ENCODE measurements around the gene SP140L. TPM values are rescaled to one million over a fixed set of nuclear protein-coding genes. Genes with fewer than 3 reads are reported as not detected.
"Not testable (repeated sequence)": the region's sequence is repeated elsewhere in the genome, so short reads cannot be mapped to it uniquely, and the experiment has no call there.

The SP140L gene
- total RNA-seq, 1 experiment from 2014 or later = 3.7 TPM

DNA sequence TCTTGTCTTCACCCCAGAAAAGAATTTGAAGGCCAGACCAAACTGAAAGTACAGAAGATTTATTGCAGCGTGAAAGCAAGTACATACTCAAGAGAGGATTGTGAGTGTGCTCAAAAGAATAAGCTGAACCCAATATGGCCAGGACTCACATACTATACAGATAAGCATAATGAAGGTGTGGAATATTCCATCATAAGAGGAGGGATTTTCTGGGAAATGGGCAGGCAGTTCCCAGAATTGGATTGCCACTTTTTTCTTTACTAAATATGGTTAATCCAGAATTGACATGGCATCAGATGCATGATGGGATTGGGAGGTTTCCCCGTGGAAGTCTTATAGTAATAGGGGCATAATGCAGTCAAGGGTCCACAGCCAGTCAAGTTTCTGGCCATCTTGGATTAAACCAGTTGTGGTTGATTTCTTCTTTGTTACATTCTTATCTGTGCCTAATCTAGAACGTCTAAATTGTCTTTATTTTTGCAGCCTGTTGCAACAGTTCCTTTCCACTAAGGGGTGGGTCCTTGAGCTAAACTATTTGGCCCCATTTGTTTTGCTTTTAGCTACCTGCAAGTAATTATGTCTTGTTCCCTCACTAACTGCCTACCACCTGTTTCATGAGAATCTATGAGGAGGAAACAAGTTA is 9.0 kb downstream of the SP140L start:
- H3K36me3 ChIP-seq = no peaks in the 10 kb centered on the region
- no peak overlapping the region for H3K27ac ChIP-seq
- peaks cover 2% of the 10 kb centered on the region; the same call in 1 of the 2 replicates for H3K9me3 ChIP-seq (replicated peaks)
- H3K4me3 ChIP-seq = no peak overlapping the region
- DNase-seq = no peak
- H3K4me1 ChIP-seq = 0 out of 2 replicates have a peak, but pooled peaks cover under 1% of the 10 kb centered on the region
- H3K27me3 ChIP-seq = no peaks in the 10 kb centered on the region

DNA sequence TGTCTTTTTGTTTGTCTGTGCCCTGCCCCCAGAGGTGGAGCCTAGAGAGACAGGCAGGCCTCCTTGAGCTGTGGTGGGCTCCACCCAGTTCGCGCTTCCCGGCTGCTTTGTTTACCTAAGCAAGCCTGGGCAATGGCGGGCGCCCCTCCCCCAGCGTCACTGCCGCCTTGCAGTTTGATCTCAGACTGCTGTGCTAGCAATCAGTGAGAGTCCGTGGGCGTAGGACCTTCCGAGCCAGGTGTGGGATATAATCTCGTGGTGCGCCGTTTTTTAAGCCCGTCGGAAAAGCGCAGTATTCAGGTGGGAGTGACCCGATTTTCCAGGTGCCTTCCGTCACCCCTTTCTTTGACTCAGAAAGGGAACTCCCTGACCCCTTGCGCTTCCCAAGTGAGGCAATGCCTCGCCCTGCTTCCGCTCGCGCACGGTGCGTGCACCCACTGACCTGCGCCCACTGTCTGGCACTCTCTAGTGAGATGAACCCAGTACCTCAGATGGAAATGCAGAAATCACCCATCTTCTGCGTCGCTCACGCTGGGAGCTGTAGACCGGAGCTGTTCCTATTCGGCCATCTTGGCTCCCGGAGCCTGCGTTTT is 15.0 kb downstream of the SP140L start:
- H3K27me3 ChIP-seq; H3K9me3 ChIP-seq (replicated peaks); H3K36me3 ChIP-seq; H3K4me3 ChIP-seq; DNase-seq; H3K27ac ChIP-seq; H3K4me1 ChIP-seq: not testable (repeated sequence)

- not testable (repeated sequence) for H3K27ac ChIP-seq; H3K9me3 ChIP-seq (replicated peaks); H3K27me3 ChIP-seq; DNase-seq; H3K4me1 ChIP-seq; H3K4me3 ChIP-seq; H3K36me3 ChIP-seq
Observed at GRCh38 chr2:230343041-230343624, 16.1 kb downstream of the SP140L start.

DNA sequence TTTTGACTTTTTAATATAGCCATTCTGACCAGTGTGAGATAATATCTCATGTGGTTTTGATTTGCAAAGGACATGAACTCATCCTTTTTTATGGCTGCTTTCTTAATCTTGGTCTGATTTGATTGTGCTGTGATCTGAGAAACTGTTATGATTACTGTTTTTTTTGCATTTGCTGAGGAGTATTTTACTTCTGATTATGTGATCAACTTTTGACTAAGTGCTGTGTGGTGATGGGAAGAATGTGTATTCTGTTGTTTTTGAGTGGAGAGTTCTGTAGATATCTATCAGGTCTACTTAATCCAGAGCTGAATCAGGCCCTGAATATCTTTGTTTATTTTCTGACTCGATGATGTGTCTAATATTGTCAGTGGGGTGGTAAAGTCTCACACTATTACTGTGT is 16.8 kb downstream of the SP140L start:
- no peaks in the 10 kb centered on the region for H3K27me3 ChIP-seq
- no peak for DNase-seq
- H3K4me1 ChIP-seq = no peaks in the 10 kb centered on the region
- no peaks in the 10 kb centered on the region for H3K36me3 ChIP-seq
- no peak overlapping the region for H3K27ac ChIP-seq
- H3K9me3 ChIP-seq (replicated peaks) = no peaks in the 10 kb centered on the region
- H3K4me3 ChIP-seq = no peak overlapping the region

GRCh38 chr2:230346465-230346864 is 19.5 kb downstream of the SP140L start:
- Histone ChIP-seq H3K27me3 (no peaks in the 10 kb centered on the region), H3K27ac (no peak overlapping the region), H3K4me3 (no peak overlapping the region), H3K4me1 (no peaks in the 10 kb centered on the region), H3K36me3 (no peaks in the 10 kb centered on the region), H3K9me3 (replicated peaks) (no peaks in the 10 kb centered on the region)
- DNase-seq = no peak

DNA sequence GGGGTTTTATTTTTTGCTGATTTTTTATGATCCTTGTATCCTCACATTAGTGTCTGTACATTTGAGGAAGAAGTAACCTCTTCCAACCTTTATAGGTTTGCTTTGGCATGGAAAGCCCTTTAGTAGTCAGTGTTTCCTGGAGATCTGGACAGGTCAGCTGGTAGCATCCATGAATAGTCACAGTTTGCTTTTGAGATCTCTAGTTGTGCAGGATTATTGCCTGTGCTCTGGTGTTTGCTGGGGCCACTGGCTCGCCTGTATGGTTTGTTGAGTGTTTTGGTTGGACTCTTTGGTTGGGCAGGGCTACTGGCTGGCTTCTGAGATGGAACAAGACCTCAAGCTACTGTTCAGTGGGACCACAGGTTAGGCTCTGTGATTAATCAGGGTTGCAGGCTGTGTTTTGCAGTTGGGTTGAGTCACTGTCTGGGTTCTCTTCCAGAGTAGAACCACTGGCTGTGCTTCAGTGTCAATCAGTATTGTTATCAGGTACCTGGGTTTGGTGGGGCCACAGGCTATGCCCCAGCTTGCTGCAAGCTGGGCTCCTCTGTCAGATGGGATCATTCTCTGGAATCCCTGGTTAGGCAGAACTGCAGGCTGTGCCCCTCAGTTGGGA is 20.0 kb downstream of the SP140L start:
- Histone ChIP-seq H3K4me3 (no peak overlapping the region), H3K27me3 (no peaks in the 10 kb centered on the region), H3K9me3 (replicated peaks) (no peaks in the 10 kb centered on the region), H3K4me1 (no peaks in the 10 kb centered on the region), H3K36me3 (no peaks in the 10 kb centered on the region), H3K27ac (no peak overlapping the region)
- DNase-seq = no peak

- DNase-seq = no peak
- H3K36me3 ChIP-seq = no peaks in the 10 kb centered on the region
- no peak overlapping the region for H3K4me3 ChIP-seq
- no peaks in the 10 kb centered on the region for H3K4me1 ChIP-seq
- no peak overlapping the region for H3K27ac ChIP-seq
- no peaks in the 10 kb centered on the region for H3K9me3 ChIP-seq (replicated peaks)
- no peaks in the 10 kb centered on the region for H3K27me3 ChIP-seq
Observed at GRCh38 chr2:230347659-230348305, 20.8 kb downstream of the SP140L start.

- H3K9me3 ChIP-seq (replicated peaks) = no peaks in the 10 kb centered on the region
Observed at GRCh38 chr2:230348787-230349186, 21.8 kb downstream of the SP140L start.

DNA sequence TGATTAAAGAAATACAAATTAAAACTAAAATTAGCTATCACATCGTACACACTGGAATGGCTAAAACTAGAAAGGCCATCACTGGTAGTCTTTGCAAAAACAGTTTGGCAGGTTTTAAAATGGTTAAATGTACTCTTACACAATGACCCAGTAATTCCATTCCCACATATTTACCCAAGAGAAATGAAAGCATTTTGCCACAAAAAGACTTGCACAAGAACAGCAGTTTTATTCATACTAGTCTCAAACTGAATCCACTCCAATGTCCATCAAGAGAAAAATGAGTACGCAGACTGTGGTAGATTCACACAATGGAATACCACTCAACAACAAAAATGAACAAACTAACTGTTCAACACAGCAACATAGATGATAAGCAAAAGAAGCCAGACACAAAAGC is 29.1 kb downstream of the SP140L start:
- no peak overlapping the region for H3K27ac ChIP-seq
- no peaks in the 10 kb centered on the region for H3K9me3 ChIP-seq (replicated peaks)
- no peaks in the 10 kb centered on the region for H3K4me1 ChIP-seq
- H3K36me3 ChIP-seq = no peaks in the 10 kb centered on the region
- no peak for DNase-seq
- no peak overlapping the region for H3K4me3 ChIP-seq
- no peaks in the 10 kb centered on the region for H3K27me3 ChIP-seq

More at GRCh38 chr2:230348787-230349186, 21.8 kb downstream of the SP140L start:
- DNase-seq = no peak
- Histone ChIP-seq H3K27ac (no peak overlapping the region), H3K36me3 (no peaks in the 10 kb centered on the region), H3K4me3 (no peak overlapping the region), H3K4me1 (no peaks in the 10 kb centered on the region), H3K27me3 (no peaks in the 10 kb centered on the region)

- H3K4me1 ChIP-seq = no peaks in the 10 kb centered on the region
- no peaks in the 10 kb centered on the region for H3K27me3 ChIP-seq
- H3K27ac ChIP-seq = no peak overlapping the region
- H3K4me3 ChIP-seq = no peak overlapping the region
- no peak for DNase-seq
- H3K36me3 ChIP-seq = no peaks in the 10 kb centered on the region
- H3K9me3 ChIP-seq (replicated peaks) = no peaks in the 10 kb centered on the region
Observed at GRCh38 chr2:230358305-230358704, 31.3 kb downstream of the SP140L start.

GRCh38 chr2:230360028-230360427 is 33.0 kb downstream of the SP140L start:
- Histone ChIP-seq H3K36me3 (no peaks in the 10 kb centered on the region), H3K27ac (no peak overlapping the region), H3K9me3 (replicated peaks) (no peaks in the 10 kb centered on the region), H3K4me1 (no peaks in the 10 kb centered on the region), H3K27me3 (no peaks in the 10 kb centered on the region), H3K4me3 (no peak overlapping the region)
- DNase-seq = no peak

- Histone ChIP-seq H3K27ac (no peak overlapping the region), H3K36me3 (no peaks in the 10 kb centered on the region), H3K9me3 (replicated peaks) (no peaks in the 10 kb centered on the region), H3K4me1 (no peaks in the 10 kb centered on the region), H3K4me3 (no peak overlapping the region), H3K27me3 (no peaks in the 10 kb centered on the region)
- no peak for DNase-seq
Observed at GRCh38 chr2:230362030-230362691, 35.2 kb downstream of the SP140L start.

DNA sequence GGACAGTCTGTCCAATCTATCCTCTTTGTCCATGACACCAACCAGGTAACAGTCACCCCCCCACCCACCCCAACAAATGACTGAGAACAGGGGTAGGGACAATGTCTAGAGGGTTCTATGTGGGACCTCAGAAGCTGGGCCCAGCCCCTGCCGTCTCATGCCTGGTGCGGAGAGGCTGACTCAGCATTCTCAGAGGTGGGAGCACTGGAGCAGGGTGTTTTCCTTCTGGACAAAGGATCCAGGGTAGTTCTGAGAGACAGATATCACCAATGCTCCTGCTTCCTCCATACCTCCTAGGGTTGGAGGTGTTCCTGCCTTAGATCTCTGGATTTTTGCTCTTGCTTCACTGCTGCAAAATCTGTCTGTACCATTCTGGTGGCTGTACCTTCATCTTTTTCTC is 55.1 kb downstream of the SP140L start:
- no peak for DNase-seq
- Histone ChIP-seq H3K4me1 (no peaks in the 10 kb centered on the region), H3K9me3 (replicated peaks) (no peaks in the 10 kb centered on the region), H3K27ac (no peak overlapping the region), H3K4me3 (no peak overlapping the region), H3K36me3 (no peaks in the 10 kb centered on the region), H3K27me3 (no peaks in the 10 kb centered on the region)

DNA sequence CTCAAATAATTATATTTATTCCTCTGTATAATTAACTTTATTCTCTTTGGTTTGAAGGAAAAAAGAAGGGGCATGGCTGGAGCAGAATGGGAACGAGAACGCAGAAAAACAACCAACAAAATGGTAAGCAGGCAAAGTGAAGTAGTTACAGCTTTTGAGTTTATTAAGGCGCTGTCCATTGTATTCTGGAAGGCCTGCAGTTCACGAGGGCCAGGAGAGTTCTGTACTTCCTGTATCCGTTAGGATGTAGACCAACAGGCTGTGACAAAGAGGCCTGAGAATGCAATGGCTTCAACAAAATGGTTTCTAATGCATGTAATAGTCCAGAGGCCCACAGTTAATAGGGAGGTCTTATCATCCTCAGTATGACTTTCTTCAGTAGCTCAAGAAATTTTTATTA is 56.5 kb downstream of the SP140L start:
- DNase-seq = no peak
- no peaks in the 10 kb centered on the region for H3K27me3 ChIP-seq
- H3K4me3 ChIP-seq = no peak overlapping the region
- H3K4me1 ChIP-seq = no peaks in the 10 kb centered on the region
- H3K27ac ChIP-seq = no peak overlapping the region
- no peaks in the 10 kb centered on the region for H3K36me3 ChIP-seq
- no peaks in the 10 kb centered on the region for H3K9me3 ChIP-seq (replicated peaks)

- Histone ChIP-seq H3K36me3 (no peaks in the 10 kb centered on the region), H3K27me3 (no peaks in the 10 kb centered on the region), H3K4me3 (no peak overlapping the region), H3K27ac (no peak overlapping the region), H3K9me3 (replicated peaks) (no peaks in the 10 kb centered on the region), H3K4me1 (no peaks in the 10 kb centered on the region)
- no peak for DNase-seq
Observed at GRCh38 chr2:230384986-230385385, 58.0 kb downstream of the SP140L start.

Data from SJCRH30 (cell line).